Dermis microvascular lymphatic vessel endothelial cell (primary cell): ENCODE measurements around the gene ZNF30. TPM values are rescaled to one million over a fixed set of nuclear protein-coding genes. Genes with fewer than 3 reads are reported as not detected.
"Not testable (repeated sequence)": the region's sequence is repeated elsewhere in the genome, so short reads cannot be mapped to it uniquely, and the experiment has no call there.

Source experiments
- DNase-seq, 2 donors: peaks; one replicate each; pipeline versions ENCODE4 v3.0.0 to v3.0.0-alpha.2; 2010; ENCODE audit warnings: low read depth in 2 of 2
- total RNA-seq: library from RNA; depleted of rRNA; stranded (reverse); fragments of >200 nt; gene quantifications from 2 replicates; pipeline ENCODE4 v1.2.1, GENCODE V29; 2014

ZNF30 gene
- total RNA-seq, 1 donor from 2014 or later: 4.1 TPM

DNA sequence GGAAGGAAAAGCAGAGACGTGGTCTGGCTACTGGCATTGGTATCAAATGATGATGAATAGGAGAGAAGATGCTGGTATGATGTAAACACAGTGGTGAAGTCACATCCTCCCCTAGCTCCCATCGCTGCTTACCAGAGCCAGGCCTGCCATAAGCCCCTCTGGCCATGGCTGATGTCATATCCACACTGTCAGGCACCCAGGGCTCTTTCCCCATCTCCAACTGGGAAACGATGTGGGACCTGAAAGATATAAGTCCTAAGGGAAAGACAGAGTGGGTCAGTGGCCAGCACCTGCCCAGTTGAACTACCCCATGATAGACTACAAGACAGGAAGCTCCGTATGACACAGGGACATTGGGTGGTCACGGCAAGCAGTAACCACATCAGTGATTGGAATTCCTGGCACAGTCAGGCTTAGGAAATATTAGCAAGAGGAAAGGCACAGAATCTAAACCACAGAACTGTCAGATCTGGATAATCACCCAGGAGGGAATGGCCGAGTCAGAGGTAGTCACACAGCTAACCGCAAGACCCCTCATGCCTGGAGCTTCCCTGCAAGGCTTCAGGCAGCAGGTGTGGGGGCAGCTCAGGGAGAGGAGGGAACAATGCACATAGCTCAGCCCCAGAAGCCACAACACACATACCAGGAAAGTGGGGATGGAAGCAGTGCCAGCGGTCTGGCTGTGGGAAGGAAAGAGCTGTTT is 33.6 kb downstream of the ZNF30 start:
- no peak for DNase-seq

DNA sequence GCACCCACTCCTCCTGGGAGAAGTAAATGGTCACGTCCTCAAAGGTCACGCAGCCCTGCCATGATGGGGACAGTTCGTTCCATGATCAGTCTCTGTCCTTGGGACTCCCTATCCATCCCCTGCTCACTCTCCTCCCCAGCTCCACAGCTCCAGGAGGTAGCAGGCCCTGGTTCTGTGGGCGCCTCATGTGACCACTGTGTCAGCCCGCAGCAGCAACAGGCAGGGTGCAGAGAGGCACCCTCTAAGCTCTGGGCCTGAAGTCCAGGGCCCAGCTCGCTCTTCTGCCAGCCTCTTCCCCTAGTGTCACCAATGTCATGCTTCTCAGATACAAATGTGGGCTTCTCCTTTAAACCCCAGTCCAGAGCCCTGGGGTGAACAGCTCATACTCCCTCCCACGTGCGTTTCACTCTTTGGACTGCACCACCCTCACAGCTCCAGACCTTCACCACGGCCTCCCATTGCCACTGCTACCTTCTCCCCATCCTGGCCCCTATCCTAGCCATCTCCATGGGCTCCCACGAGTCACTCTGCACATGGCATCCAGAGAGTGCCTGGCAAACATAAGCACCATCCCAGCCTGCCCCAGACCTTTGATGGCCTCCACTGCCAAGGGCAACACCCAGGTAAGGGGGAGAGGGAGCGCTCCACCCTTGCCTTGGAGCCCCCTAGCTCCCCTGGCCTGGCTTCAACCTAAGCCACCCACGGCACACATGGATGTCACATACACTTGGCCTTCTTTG is 34.4 kb downstream of the ZNF30 start:
- DNase-seq: no peak

DNA sequence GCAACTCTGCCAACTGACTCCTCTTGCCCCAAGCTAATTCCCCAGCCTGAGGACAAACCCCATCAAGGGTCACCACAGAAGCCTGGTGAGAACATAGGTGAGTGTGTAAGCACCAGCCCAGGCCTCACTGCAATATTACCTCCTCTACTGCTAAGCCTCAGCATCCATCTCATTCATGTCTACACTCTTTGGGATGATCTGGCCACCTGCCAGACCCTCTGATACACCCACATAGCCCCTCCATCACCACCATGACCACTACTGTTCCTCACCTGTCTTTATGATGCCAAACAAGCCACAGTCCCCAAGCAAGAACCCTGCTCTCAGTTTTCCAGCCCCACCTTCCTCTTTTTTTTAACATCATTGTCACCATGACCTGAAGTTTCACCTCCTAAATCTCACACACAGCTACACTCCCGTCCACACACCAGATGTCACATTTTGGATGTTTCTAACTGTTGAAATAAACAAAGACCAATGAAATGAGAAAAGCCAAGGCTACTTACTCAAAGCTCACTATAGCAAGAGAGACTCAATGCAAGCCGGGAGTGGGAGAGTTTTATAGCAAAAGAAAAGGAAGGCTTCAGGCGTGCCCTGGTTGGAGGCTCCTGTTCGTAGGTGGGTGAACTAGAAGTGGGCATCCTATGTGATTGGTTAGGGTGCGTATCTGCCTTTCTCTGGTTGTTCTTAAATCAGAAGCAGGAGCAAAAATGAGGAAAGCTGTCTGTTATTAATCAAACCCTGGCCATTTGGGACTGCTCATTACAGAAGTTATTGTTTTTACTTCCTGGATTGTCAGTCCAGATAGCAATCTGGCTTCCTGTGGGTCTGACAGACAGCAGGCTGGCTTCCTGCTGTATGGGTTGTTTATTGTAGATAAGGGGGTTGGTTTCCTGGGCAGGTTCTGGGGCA is 35.3 kb downstream of the ZNF30 start:
- DNase-seq: peak; percentile 96 to 99

DNA sequence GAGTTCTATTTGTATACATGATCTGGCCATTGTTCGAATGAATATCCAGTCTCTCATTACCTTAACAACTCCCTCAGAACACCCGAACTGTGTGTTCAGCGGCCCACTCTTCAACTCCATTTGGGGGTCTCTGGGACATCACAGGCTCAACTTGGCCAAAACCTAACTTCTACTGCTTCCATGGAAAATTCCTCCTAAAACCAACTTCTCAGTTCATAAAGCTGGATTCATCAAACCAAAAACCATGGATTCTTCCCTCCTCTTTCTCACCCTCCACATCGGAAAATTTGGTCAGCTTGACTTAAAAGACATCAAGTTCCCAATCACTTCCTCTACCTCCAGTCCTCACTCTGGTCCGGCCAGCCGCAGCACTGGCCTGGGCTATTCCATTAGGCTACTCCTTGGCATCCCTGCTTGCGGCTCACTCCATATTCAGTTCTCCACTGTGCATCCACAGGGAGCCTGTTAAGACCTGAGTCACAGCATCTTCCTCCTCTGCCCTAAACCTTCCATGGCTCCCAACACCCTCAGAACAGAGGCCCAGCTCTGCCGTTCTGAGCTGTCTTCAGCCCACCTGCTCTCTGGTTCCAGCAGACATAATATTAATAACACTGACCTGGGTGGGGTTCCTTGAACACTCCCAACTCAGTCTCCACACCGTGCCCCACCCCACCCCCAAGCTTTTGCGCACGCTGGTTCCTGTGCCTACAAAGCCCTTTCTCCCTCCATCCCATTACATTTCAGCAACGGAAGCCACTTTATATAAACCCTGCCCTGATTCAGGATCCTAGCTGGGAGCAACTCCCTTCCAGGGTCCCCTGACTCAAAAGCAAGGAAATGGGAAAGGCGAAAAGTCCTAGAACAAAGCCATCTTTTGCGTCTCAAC is 36.2 kb downstream of the ZNF30 start:
- DNase-seq: peak in 1 of 2 donors; percentile 57

DNA sequence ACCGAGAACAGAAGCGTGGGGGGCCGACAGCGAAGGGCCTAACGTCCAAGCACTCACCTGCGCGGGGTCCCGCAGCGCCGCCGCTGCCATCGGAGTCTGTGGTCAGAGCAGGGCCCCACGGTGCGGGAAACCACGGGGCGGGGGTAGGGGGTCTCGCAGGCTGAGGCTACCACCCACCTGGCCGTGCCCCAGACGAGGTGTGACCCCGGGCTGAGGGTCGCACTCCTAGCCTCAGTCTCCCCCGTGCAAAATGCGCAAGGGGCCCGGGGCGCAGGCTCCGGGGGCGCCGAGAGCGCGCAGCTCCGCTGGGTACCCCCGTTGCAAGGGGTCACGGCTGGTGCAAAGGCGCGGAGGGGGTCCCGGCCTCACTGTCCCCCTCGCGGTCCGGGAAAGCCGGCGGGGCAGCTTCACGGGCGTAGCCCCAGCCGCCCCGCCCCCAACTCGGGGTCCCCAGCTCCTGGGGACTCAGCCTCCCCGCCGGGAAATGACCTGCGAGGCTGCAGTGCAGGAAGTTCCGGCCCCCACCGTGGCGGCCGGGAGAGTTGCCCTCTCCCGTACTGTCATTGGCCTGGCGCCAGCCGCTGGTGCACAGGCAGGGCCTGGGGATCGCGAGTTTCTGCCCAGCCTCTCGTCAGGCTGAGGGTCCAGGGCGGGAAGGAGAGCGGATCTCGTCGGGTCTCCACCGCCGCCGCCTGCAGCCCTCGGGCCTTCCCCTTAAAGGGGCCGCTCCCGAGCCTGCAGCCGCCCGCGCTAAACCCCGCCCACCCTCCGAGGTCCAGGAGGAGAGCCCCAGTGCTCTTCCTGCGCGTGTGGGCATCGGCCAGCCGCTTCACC is 37.1 kb downstream of the ZNF30 start, which contains the start of gene ZNF792:
Gene ZNF792, minus strand, starts transcription at position 657 of the 834 bp plus-strand sequence. Its CDS starts 567 bp downstream, at position 90.
- DNase-seq: peak; percentile 71 to 86

DNA sequence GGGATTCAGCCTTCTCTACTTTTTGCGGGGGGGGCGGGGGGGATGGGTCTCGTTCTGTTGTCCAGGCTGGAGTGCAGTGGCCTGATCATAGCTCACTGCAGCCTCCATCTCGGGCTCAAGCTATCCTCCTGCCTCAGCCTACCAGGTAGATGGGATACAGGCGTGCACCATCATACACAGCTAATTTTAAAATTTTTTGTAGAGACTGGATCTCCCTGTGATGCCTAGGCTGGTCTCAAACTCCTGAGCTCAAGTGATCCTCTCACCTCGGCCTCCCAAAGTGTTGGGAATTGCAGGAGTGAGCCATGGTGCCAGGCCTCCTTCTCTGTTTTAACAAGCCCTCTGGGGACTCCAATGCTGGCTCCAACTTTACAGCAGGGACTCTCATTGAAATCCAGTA is 37.9 kb downstream of the ZNF30 start:
- no peak for DNase-seq

DNA sequence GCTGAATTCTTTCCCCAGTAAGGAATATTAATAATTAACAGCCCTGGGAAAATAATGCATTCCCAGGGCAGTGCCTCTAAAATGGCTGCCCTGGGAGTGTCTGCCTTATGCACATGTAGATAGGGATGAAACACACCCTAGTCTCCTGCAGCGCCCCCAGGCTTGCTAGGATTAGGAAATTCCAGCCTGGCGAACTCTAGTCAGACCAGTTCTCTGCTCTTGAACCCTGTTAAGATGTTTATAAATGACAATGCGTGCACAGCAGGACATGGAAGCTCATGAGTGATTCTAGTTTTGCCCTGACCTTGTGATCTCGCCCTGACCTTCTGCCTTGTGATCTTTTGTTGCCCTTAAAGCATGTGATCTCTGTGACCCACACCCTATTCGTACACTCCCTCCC is 38.8 kb downstream of the ZNF30 start:
- DNase-seq: not testable (repeated sequence)

DNA sequence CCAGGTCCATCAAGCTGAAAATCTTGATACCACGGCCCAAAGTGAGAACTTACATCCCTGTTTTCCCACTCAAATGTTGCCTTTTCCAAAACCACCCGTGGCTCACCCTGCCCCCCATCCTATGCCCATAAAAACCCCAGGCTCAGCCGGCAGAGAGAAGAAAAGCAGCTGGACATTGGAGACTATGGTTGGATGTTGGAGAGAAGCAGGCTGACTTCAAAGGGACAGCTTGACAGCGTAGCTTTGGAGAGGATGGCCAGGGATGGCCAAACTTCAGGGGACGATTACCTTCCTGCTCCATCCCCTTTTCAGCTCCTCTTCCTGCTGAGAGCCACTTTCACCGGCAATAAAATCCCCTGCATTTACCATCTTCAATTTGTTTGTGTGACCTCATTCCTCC is 40.8 kb downstream of the ZNF30 start:
- DNase-seq: no peak

DNA sequence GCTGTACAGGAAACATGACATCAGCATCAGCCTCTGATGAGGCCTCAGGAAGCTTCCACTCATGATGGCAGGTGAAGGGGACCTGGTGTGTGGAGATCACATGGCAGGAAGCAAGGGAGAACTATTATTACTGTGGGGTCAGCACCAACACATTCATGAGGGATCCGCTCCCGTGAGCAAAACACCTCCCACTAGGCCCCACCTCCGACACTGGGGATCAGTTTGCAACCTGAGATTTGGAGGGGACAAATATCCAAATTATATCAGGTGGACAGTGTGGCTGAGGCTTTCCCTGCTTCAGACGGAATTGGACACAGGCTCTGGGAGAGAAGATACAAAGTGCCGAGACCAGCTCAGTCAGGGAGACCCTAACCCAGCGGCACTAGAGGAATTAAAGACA is 43.0 kb downstream of the ZNF30 start:
- DNase-seq: no peak

DNA sequence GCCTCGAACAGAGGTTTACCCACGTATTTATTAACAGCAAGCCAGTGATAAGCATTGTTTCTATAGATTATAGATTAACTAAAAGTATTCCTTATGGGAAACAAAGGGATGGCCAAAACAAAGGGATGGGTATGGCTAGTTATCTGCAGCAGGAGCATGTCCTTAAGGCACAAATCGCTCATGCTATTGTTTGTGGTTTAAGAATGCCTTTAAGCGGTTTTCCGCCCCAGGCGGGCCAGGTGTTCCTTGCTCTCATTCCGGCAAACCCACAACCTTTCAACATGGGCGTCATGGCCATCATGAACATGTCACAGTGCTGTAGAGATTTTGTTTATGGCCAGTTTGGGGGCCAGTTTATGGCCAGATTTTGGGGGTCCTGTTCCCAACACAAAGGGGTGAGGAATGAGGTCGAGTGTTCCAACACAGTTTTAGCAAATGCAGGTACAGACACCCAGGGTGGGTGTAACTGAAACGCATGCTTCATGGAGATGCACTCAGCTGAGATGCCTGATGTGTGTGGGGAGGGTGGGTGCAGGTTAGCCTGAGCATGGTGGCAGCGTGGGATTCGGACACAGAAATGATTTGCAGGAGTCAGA is 43.6 kb downstream of the ZNF30 start:
- DNase-seq: not testable (repeated sequence)

DNA sequence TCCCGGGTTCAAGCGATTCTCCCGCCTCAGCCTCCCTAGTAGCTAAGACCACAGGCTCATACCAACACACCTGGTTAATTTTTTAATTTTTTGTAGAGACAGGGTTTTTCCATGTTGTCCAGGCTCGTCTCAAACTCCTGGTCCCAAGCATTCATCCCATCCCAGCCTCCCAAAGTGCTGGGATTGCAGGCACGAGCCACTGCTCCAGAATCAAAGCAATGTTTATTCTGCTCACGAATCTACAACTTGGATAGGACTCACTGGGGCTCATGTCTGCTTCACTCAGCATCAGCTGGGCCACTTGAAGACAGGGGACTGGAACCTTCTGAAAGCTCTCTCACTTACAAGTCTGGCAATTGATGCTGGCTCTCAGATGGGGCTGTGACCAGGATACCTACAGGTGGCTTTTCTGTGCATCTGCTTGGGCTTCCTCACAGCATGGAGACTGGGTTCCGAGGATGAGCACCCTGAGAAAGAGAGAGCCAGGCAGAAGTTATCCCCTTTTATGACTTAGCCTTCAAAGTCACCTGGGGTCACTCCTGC is 45.5 kb downstream of the ZNF30 start:
- no peak for DNase-seq

DNA sequence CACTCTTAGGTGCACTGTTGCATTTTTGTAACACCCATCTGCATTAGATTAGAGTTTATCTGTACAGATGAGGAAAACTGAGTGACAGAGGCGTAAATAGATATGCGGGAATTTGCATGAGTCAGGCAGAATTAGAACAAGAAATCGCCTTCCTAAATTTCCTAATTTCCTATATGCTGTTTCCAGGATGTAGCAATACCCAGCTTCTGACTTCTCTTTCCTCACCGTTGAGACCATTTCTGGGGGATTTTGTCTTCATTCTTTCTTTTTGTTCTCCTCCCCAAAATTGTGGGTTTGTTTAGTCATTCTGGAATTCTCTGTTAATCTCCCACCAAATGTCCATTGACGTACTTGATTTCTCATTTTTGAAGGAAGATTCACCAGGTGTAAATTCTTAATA is 47.9 kb downstream of the ZNF30 start:
- no peak for DNase-seq

DNA sequence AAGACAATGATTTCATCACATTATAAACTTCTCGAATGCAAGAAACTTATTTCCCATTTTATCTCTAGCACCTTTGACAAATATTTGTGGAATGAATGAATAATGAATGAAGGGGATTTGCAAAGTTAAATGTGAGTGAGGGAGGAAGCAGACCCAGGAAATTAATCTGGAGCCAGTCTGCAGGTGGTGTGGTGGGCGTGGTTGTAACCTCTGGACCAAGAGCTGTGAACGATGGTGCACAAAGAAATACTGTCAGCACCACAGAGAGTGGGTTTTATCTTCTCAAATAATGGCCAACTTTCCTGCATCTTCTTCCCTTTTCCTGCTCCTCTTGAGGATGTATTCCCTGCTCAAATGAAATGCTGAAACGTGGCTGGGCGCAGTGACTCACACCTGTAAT is 48.4 kb downstream of the ZNF30 start:
- DNase-seq: no peak

DNA sequence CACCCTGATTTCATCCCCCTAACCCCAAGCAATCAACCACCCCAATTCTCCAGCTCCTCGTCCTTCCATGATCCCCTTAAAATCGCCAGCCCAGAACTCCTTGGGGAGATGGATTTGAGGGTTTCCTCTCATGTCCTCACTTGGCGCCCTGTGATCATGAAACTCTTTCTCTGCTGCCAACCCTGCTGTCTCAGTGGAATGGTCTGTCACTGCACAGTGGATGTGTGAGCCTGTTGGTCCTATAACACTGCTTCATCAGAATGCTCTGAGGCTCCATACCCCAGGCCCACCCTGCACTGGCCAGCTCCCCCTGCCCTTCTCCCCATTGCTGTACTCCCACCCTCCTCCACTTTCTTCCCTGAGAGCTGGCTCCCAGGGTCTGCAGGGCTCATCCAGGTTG is 49.9 kb downstream of the ZNF30 start:
- DNase-seq: no peak

DNA sequence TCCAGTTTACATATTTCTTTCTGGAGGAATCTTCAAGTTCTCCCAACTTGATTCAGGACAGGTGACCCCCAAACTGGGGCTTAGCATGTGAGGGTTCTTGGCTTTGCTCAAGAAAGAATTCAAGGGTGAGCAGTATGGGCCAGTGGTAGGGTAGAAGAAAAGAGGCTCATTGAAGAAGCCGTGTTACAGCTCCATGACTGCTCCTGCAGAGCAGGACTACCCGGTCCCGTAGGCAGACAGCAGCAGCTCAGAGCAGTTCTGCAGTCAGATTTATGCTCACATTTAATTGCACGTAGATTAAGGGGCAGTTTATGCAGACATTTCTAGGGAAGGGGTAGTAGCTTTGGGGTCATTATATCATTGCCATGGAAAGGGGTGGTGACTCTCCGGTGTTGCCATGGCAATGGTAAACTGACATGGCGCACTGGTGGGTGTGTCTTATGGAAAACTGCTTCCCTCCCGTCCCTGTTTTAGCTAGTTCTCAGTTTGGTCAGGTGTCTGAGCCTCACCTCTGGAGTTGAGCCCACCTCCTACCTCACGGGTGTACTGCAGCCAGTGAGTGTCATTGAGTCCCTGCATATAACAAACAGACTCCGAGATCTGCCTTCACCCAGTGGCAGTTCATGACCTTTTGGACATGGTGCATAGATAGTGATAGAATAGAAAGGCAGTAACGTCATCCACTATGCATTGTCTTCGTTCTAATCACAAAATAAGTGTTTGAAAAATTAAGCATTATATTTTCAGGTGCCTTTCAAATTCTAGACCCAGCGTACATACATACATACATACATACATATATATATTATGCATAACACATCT is 53.3 kb downstream of the ZNF30 start:
- DNase-seq: no peak

DNA sequence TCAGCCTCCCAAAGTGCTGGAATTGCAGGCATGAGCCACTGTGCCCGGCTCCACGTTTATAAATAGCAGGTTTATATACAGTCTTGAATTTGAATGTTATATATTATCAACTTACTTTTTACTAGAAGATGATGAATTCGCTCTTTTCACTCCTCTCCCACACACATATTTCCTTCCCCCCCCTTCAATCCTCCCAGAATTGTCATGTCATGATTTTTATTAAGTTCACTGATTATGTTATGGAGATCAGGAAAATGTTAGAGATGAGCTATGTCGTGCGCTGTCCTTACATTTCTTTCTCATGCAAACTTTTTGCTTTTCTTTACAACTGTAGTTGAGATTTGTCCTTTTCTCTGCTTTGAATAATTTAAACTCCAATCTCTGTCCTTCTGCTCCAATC is 55.6 kb downstream of the ZNF30 start:
- DNase-seq: no peak

DNA sequence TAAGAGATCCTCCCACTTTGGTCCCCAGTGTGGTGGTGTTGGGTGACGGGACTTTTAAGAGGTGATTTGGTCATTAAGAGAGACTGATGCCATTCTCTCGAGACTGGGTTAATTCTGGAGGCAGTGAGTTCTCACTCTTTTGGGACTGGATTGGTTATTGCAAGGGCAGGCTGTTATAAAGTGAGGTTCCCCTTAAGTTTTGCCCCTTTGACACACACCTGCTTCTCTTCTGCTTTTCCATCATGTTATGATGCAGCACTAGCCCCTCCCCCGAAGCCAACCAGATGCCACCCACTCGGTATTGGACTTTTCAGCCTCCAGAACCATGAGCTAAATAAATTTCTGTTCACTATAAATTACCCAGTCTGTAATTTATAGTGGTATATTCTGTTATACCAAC is 57.1 kb downstream of the ZNF30 start:
- no peak for DNase-seq

DNA sequence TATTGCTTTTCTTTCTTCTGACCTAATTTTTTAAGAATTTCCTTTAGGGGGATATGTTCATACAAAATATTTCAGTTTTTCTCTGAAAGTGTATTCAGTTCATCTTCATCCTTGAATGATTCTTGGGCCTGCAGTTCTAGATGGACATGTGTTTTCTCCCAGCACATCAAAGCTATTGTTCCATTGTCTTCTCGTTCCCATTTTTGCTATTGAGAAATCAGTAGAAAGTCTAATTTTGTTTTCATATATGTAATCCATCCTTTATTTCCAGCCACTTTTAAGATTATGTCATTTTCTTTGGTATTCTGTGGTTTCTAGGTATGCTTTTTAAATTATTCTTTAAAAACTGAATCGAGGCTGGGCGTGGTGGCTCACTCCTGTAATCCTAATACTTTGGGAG is 57.6 kb downstream of the ZNF30 start:
- no peak for DNase-seq
